GM18858 (cell line): ENCODE data around the gene HIPK2.

ENCODE experiments used
- ATAC-seq: cut with Tn5 transposase; IDR thresholded peaks from one replicate; pipeline ENCODE4 v1.9.1; 2021; ENCODE audit not compliant: unreplicated experiment

Gene HIPK2

DNA sequence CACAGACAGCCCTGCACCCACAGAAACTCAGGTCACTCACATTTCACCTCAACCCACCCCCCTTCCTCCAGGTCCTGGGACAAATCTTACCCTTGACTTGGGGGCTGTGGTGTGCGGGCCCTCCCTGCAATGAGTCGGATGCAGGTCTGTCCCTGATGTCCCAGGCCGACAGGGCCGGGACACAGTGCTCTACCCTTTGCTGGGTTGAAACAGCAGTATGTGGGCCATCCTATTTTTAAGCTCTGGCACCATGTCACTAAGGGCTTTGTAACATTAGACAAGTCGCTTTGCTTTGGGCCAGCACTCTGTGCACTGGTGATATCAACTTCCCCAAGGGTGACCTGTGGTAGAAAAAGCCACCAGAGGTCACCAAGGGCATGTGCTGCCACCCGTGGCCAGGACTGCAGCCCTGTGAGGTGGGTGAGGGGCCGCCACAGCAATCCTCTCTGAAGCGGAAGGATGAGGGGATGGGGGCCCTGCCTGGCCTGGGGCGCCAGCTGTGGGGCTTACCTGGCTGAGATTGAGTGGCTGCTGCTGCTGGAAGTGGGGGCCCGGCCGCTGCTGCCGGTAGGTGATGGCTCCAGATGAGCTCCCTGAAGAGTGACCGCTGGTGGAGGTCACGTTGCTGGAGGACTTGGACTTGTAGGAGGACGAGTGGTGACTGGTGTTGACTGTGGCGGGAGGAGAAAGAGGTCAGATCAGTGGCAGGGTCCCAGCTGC lies 203.0 kb downstream of the HIPK2 start:
- no peak for ATAC-seq

- no peak for ATAC-seq
These were observed 203.9 kb downstream of the HIPK2 start for GRCh38 chr7:139573871-139574270.

DNA sequence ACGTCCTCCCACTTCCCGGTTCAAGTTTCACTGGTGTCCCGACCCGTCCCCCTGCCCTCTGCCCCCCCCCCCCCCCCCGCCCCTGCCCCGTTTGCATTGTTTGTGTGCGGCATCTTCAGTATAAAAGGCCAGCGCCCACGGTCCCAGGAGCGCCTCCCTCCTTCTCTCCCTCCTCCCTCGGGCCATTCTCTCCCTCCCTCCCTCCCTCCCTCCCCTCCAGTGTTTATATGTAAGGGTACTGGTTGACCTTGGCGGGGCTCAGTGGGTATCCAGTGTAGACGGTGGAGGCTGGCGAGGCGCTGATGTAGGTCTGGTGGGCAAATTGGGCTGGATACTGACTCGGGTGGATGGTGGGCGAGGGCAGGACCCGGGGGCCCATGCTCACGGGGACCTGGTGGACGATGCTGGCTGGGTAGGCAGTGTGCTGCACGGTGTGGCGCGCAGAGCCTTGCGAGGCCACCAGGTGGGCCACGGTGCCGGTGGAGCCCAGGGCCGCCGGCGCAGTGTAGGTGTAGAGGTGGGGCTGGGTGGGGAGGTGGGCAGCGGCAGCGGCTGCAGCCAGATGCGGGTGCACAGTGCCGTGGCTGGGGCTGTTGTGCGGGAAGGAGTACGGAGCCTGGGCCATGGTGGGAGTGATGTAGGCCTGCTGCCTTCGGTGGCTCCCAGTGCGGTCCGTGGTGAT lies 205.0 kb downstream of the HIPK2 start:
- no peak for ATAC-seq

- no peak for ATAC-seq
These were observed 205.7 kb downstream of the HIPK2 start for GRCh38 chr7:139572071-139572470.

- ATAC-seq: no peak
These were observed 206.1 kb downstream of the HIPK2 start for GRCh38 chr7:139571651-139572050.

DNA sequence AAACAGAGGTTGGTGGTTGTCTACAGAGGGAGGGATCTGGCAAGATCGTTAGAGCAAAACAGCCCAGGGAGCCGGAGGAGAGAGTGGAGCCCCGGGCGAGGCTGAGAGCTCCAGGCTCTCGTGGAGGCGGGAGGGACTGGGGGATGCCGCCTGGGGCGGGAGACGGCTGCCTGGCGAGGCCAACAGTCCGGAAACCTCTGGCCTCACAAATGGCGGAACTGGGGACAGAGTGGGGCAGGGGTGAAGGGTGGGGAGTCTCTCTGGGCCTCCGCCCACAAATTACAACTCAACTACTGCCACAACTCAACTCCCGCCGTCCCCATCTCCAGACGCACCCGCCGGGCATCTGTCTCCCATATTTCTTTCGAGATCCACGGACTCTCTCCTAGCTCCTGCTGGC lies 206.6 kb downstream of the HIPK2 start:
- ATAC-seq: no peak

DNA sequence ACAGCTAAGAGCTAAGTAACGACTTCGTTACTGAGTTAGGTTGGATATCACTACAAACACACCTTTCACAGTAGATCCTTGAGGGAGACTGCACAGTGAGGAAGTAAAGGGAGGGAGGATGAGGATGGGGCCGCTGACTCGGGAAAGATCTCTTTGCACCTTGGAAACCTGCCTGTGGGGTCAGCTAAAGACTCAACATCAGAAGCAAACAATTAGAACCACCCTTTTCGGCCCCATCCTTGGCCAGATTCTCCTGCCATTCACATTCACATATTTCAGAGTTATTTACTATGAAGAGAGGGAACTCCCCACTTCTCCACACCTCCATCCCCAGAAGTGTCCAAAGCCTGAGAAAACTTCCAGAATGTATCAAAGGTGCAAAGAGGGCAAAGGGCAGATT lies 207.2 kb downstream of the HIPK2 start:
- ATAC-seq: no peak

DNA sequence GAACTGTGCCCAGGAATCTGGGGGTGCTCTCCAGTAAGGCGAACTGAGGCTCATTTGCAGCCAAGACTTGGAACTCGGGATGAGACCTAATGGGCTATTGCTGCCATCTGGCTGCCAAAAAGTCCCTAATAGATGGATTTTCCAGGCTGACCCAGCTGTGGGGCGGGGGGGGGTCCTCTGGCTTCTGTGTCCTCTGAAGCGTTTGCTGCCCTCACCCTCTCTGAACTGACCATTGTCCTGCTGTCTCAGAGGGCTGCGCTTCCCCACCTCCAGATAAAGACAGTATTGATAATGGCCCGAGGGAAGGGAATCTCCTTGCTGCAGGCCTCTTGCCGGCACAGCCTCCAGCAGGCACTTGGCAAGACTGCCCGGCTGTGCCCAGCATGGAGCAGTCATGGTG lies 207.7 kb downstream of the HIPK2 start:
- ATAC-seq: no peak

- no peak for ATAC-seq
These were observed 208.8 kb downstream of the HIPK2 start for GRCh38 chr7:139568813-139569490.

DNA sequence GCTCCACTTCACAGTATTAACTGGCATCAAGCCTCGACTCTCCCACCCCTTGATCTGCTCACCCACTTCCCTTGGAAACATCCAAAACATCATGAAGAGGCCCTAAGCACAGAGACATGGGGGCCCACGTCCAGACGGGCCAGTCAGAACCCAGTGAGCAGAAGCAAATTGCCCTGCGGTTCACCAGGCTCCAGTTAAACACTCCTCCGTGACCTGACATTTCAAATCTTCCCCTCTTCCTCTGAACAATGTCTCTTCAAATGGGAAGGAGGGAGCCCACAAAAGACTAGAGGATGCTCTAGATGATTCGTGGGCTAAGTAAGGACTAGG lies 209.5 kb downstream of the HIPK2 start:
- ATAC-seq: no peak

- ATAC-seq: no peak
These were observed 210.0 kb downstream of the HIPK2 start for GRCh38 chr7:139567647-139568345.

DNA sequence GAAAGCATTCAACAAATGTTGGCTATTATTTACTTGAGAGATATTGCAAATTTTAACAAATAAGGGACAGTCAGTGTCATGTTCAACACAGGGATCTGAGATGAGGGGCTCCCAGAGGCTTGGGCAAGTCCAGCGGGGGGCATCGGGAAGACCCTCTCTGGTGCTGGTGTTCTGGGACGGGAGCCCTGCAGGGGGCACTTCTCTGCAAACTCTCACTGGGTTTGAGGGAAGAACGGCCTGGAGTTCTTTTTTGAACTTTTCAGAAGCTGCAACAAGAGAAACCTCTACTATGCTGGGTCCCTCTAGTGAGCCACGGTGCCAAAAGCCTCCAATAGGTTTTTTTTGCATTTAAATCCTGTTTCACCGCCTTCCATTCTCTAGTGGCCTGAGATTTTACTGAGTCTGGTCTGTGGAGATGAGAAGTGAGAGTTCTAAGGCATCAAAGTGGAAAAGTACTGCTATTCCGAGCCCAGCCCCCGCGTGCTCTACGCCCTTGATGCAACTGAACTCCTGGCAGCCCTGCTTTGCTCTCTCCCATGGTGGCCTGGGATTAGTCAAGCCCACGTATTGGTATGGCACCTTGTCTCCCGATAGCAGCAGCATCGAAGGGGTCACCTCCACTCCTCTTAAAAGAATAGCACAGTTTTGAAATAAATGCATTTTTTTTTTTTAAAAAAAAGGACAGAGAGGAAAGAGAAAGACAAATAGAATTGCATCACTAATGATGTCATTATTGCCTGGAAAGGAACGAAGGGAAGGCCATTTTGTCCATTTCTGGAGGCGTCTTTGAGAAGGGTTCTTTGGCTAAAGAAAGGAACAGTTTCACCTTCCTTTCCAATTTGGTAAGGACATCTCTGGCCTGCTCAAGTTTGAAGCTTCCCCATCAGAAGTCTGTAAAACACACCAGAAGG lies 210.8 kb downstream of the HIPK2 start:
- no peak for ATAC-seq

DNA sequence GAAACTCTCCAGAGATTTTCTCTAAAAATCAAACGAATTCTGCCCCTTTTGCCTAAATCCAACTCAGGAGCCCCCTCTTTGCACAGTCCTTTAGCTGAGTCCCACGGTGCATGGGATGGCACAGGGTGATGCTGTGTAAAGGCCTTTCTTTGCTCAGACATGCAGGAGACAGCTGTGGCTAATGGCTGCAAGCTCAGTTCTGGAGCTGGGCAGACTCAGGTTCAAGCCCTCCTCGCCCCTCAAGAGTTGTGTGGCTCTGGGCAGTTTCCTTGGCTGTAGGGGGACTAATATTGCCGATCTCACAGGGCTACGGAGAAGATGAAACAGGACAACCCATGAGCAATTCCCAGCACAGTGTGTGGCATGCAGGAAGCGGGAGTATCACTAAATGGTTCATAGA lies 211.7 kb downstream of the HIPK2 start:
- ATAC-seq: no peak

GRCh38 chr7:139563856-139564255 lies 213.9 kb downstream of the HIPK2 start:
- no peak for ATAC-seq

GRCh38 chr7:139562961-139563565 lies 214.7 kb downstream of the HIPK2 start:
- no peak for ATAC-seq

GRCh38 chr7:139562491-139562890 lies 215.3 kb downstream of the HIPK2 start:
- ATAC-seq: no peak

GRCh38 chr7:139560678-139561077 lies 217.1 kb downstream of the HIPK2 start:
- ATAC-seq: no peak

DNA sequence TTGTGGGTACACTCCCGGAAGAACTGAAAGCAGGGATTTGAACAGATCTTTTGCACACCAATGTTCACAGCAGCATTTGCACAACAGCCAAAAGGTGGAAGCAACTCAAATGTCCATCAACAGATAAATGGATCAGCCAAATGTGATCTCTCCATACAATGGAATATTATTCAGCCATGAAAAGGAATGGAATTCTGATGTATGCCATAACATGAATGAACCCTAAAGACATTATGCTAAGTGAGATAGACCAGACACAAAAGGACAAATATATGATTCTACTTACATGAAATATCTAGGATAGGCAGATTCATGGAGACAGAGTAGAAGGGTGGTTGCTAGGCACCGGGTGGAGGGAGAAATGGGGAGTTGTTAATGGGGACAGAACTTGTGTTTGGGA lies 217.6 kb downstream of the HIPK2 start:
- ATAC-seq: no peak

GRCh38 chr7:139559364-139560105 lies 218.3 kb downstream of the HIPK2 start:
- no peak for ATAC-seq
